Rectal smooth muscle tissue (tissue), 1 donor: ENCODE data around the gene YAF2.
"Not testable (repeated sequence)": the region's sequence is repeated elsewhere in the genome, so short reads cannot be mapped to it uniquely, and the experiment has no call there.

ENCODE experiments used
- H3K27ac ChIP-seq: one replicate; pipeline ENCODE4 v1.7.0; 2013; ENCODE audit warnings: low read depth, low read length, inconsistent platforms
- H3K27me3 ChIP-seq: one replicate; pipeline ENCODE4 v1.7.0; 2013; ENCODE audit warnings: low read length; ENCODE audit not compliant: control insufficient read depth, insufficient read depth
- H3K36me3 ChIP-seq: one replicate; pipeline ENCODE4 v1.7.0; 2013; ENCODE audit warnings: low read length; ENCODE audit not compliant: control insufficient read depth, insufficient read depth
- H3K4me1 ChIP-seq: one replicate; pipeline ENCODE4 v1.7.0; 2013; ENCODE audit warnings: low read length; ENCODE audit not compliant: control insufficient read depth, insufficient read depth
- H3K4me3 ChIP-seq: one replicate; pipeline ENCODE4 v1.7.0; 2013; ENCODE audit warnings: low read length
- H3K9ac ChIP-seq: one replicate; pipeline ENCODE4 v1.7.0; 2013; ENCODE audit warnings: low read length

YAF2 gene

GRCh38 chr12:42240131-42240750, 2.2 kb upstream of the YAF2 start:
- H3K4me1 ChIP-seq = peaks cover 3% of the 10 kb centered on the region
- no peak overlapping the region for H3K9ac ChIP-seq
- no peaks in the 10 kb centered on the region for H3K27me3 ChIP-seq
- no peak overlapping the region for H3K4me3 ChIP-seq
- no peaks in the 10 kb centered on the region for H3K36me3 ChIP-seq
- no peak overlapping the region for H3K27ac ChIP-seq

GRCh38 chr12:42237853-42238239, 202 bp downstream of the YAF2 start:
- Histone ChIP-seq H3K27me3 (no peaks in the 10 kb centered on the region), H3K4me1 (peaks cover 3% of the 10 kb centered on the region), H3K27ac (peak overlapping the region; percentile 68), H3K36me3 (no peaks in the 10 kb centered on the region), H3K4me3 (peak overlapping the region; percentile 73), H3K9ac (peak overlapping the region; percentile 39)

- Histone ChIP-seq H3K27ac (peak overlapping the region; percentile 55), H3K4me1 (peaks cover 3% of the 10 kb centered on the region), H3K9ac (peak overlapping the region; percentile 2), H3K36me3 (no peaks in the 10 kb centered on the region), H3K27me3 (no peaks in the 10 kb centered on the region), H3K4me3 (peak overlapping the region; percentile 73)
Measured at GRCh38 chr12:42237052-42237852, 796 bp downstream of the YAF2 start.

GRCh38 chr12:42236017-42236416, 2.0 kb downstream of the YAF2 start:
- peaks cover 3% of the 10 kb centered on the region for H3K4me1 ChIP-seq
- H3K36me3 ChIP-seq = no peaks in the 10 kb centered on the region
- no peak overlapping the region for H3K4me3 ChIP-seq
- peak overlapping the region; percentile 6 for H3K27ac ChIP-seq
- H3K9ac ChIP-seq = no peak overlapping the region
- H3K27me3 ChIP-seq = no peaks in the 10 kb centered on the region

GRCh38 chr12:42235426-42235825, 2.6 kb downstream of the YAF2 start:
- Histone ChIP-seq H3K4me1 (peaks cover 3% of the 10 kb centered on the region), H3K9ac (no peak overlapping the region), H3K4me3 (no peak overlapping the region), H3K27ac (peak overlapping the region; percentile 6), H3K27me3 (no peaks in the 10 kb centered on the region), H3K36me3 (no peaks in the 10 kb centered on the region)

- no peak overlapping the region for H3K27ac ChIP-seq
- no peaks in the 10 kb centered on the region for H3K27me3 ChIP-seq
- no peak overlapping the region for H3K4me3 ChIP-seq
Measured at GRCh38 chr12:42234970-42235369, 3.1 kb downstream of the YAF2 start.

GRCh38 chr12:42227525-42227924, 10.5 kb downstream of the YAF2 start:
- H3K4me3 ChIP-seq, H3K36me3 ChIP-seq, H3K4me1 ChIP-seq, H3K9ac ChIP-seq, H3K27me3 ChIP-seq, H3K27ac ChIP-seq: not testable (repeated sequence)

More at GRCh38 chr12:42234970-42235369, 3.1 kb downstream of the YAF2 start:
- Histone ChIP-seq H3K36me3 (no peaks in the 10 kb centered on the region), H3K9ac (no peak overlapping the region), H3K4me1 (peaks cover 3% of the 10 kb centered on the region)

- H3K4me1 ChIP-seq, H3K4me3 ChIP-seq, H3K27ac ChIP-seq, H3K9ac ChIP-seq, H3K36me3 ChIP-seq, H3K27me3 ChIP-seq: not testable (repeated sequence)
Measured at GRCh38 chr12:42224501-42224900, 13.5 kb downstream of the YAF2 start.

- Histone ChIP-seq H3K36me3 (no peaks in the 10 kb centered on the region), H3K27ac (no peak overlapping the region), H3K27me3 (no peaks in the 10 kb centered on the region), H3K4me1 (no peaks in the 10 kb centered on the region), H3K9ac (no peak overlapping the region), H3K4me3 (no peak overlapping the region)
Measured at GRCh38 chr12:42222724-42223123, 15.3 kb downstream of the YAF2 start.

GRCh38 chr12:42221726-42222125, 16.3 kb downstream of the YAF2 start:
- Histone ChIP-seq H3K36me3 (no peaks in the 10 kb centered on the region), H3K4me3 (no peak overlapping the region), H3K9ac (no peak overlapping the region), H3K4me1 (no peaks in the 10 kb centered on the region), H3K27ac (no peak overlapping the region), H3K27me3 (no peaks in the 10 kb centered on the region)

- no peaks in the 10 kb centered on the region for H3K36me3 ChIP-seq
- H3K4me3 ChIP-seq = no peak overlapping the region
- H3K27me3 ChIP-seq = no peaks in the 10 kb centered on the region
- no peak overlapping the region for H3K27ac ChIP-seq
- peaks cover 3% of the 10 kb centered on the region for H3K4me1 ChIP-seq
- no peak overlapping the region for H3K9ac ChIP-seq
Measured at GRCh38 chr12:42217656-42218055, 20.4 kb downstream of the YAF2 start.

- H3K4me3 ChIP-seq = no peak overlapping the region
- no peaks in the 10 kb centered on the region for H3K27me3 ChIP-seq
- H3K27ac ChIP-seq = no peak overlapping the region
- peaks cover 3% of the 10 kb centered on the region for H3K4me1 ChIP-seq
- no peak overlapping the region for H3K9ac ChIP-seq
- H3K36me3 ChIP-seq = no peaks in the 10 kb centered on the region
Measured at GRCh38 chr12:42216737-42217136, 21.3 kb downstream of the YAF2 start.

- not testable (repeated sequence) for H3K4me3 ChIP-seq, H3K27ac ChIP-seq, H3K9ac ChIP-seq, H3K27me3 ChIP-seq, H3K4me1 ChIP-seq, H3K36me3 ChIP-seq
Measured at GRCh38 chr12:42215759-42216158, 22.3 kb downstream of the YAF2 start.
